Activated naive CD4-positive, alpha-beta T cell treated with Interleukin-2 at 50 U/mL for 16 hours (primary cell): ENCODE data around the gene PCMT1.
"Not testable (repeated sequence)": the region's sequence is repeated elsewhere in the genome, so short reads cannot be mapped to it uniquely, and the experiment has no call there.

ENCODE experiments used
- DNase-seq: peaks from one replicate; pipeline ENCODE4 v3.0.0-alpha.2; 2020

The PCMT1 gene

DNA sequence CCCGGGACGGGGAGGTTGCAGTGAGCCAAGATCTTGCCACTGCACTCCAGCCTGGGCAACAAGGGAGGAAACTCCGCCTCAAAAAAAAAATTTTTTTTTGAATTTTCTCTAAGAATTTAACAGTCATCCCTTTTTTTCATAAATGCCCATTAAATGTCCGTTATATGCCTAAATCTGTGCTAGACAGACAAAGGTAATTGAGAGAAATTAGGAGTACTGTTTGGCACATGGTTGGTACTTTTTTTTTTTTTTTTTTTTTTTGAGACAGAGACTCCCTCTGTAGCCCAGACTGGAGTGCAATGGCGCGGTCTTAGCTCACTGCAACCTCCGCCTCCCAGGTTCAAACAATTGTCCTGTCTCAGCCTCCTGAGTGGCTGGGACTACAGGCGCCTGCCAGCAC, 1.7 kb downstream of the PCMT1 start:
- no peak for DNase-seq

DNA sequence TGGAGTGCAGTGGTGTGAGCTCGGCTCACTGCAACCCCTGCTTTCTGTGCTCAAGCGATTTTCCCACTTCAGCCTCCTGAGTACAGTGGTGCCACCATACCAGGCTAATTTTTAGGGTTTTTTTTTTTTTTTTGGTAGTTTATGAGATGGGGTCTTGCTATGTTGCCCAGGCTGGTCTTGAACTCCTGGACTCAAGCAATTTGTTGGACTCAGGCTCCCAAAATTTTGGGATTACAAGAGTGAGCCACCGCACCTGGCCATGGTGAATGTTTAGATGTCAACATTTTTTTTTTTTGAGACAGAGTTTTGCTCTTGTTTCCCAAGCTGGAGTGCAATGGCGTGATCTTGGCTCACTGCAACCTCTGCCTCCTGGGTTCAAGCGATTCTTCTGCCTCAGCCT, 2.4 kb downstream of the PCMT1 start:
- not testable (repeated sequence) for DNase-seq

DNA sequence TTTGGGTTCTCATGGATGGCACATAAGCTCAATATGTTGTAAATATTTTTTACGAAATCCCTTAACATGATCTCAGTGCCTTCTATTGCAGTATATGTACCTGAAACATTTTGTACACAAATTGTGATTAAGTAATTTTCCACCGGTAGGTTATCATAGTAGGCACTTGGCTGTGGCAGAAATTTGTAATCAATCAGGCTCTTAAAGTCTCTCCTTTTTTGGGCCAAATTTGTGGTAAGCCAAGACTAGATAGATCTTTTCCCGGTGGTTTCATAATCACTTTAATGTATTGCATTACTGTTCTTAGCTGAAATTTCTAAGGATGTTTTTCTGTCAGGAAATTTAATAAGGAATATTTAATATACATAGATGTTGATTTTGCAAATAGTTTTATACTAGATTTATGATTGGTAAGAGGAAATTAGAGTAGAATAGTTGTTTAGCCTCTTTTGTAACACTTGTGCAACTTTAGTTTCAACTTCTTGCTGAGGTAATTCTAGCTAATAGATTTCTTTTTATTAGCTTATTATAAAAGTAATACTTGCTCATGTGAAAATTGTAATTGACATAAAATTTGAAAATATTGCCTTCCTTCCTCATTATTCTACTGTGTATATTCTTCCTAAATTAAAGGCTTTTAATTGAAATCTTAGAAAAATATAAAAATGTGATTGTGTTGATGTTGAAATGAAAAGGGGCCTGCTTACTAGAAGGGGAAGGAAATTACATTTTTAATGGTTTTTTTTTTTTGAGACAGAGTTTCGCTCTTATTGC, 3.2 kb downstream of the PCMT1 start:
- DNase-seq, result no peak

DNA sequence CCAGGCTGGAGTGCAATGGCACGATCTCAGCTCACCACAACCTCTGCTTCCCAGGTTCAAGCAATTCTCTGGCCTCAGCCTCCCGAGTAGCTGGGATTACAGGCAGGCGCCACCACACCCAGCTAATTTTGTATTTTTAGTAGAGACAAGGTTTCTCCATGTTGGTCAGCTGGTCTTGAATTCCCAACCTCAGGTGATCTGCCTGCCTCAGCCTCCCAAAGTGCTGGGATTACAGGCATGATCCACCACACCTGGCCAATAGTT, 3.8 kb downstream of the PCMT1 start:
- not testable (repeated sequence) for DNase-seq

DNA sequence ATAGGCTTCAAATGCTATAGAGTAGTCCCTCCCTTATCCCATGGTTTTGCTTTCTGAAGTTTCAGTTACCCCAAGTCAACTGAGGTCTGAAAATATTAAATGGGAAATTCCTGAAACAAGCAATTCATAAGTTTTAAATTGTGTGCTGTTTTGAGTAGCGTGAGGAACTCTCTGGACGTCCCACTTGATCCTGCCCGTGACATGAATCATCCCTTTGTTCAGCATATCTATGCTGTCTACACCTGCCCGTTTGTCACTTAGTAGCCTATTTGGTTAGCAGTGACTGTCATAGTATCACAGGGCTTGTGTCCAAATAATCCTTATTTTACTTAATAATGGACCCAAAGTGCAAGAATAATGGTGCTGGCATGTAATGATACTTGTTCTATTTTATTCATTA, 5.0 kb downstream of the PCMT1 start:
- DNase-seq, result no peak

DNA sequence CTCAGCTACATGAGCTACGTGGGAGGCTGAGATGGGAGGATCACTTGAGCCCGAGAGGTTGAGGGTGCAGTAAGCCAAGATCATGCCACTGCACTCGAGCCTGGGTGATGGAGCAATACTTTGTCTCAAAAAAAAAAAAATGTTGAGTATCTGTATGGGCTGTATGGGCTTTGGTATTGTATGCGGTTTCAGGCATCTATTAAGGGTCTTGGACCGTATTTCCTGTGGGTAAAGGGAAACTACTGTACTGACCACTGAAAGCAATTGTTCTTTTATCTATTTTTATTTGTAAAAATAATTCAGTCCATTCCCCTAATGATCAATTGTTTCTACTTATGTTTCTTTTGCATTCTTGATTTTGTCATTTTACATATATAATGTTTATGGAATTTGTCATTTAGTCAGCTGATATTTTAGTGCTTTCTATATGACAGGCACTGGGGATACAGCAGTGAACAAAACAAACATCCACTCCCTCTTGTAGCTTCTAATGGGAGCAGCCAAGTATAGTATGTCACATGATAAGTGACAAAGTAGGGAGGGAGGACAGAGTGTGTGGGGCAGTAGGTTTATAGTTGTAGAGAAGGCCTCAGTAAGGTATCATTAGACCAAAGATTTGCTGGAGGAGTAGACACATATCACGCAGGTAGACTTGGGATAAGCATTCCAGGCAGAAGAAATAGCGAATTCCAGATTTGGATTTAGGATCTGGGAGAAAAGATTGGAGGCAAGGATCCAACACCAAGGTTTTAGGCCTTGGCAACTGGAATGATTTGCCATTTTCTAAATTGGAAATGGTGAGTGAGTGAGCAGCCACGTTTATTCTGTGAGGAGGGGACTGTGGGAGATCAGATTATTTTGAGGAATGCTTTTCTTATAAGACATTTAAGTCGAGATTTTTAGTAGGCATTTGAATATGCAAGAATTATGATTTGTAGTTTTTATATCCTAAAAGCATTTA, 6.0 kb downstream of the PCMT1 start:
- no peak for DNase-seq

DNA sequence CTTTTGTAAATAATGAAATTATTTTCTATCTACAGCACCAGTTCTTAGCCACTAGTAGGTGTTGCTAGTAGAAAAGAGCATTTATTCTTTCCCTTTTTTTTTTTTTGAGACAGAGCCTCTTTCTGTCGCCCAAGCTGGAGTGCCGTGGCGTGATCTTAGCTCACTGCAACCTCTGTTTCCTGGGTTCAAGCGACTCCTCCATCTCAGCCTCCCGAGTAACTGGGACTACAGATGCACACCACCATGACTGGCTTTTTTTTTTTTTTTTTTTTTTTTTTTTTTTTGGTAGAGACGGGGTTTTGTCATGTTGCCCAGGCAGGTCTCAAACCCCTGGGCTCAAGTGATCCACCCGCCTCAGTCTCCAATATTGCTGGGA, 6.7 kb downstream of the PCMT1 start:
- DNase-seq, result no peak

DNA sequence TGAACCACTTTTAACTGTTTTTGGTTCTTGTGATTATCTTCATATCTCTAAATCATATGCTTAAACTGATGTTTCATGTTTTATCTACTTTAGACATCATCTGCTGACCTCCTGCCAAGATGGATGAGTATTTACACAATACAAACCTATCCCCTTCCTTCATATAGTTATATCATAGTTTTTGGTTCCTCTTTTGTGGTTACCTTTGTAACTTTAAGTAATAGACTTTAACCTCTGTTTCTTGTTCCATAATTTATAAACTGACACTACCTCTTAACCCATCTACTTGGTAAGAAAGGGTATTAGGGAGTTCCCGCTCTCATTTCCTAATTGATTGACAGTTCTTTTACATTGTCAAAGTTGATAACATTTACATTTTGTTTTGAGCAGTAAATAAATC, 11.9 kb downstream of the PCMT1 start:
- DNase-seq, result no peak

DNA sequence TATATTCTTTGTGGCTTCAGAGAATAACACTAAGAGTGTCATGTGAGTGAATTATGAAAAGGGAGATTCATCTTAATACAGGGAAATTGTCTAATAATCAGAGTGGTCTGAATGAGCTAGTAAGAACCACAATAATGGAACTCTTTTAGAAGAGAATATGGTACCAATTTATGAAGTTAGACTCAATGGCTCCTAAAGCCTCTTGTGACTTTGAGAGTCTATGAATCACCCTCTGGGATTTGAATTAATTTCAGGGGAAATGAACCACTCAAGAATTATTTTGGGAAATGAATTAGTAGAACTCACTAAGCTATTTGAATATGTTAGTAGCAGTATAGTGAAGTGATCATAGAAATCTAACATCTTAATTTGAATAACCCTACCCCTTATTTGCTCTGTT, 14.3 kb downstream of the PCMT1 start:
- DNase-seq, result no peak

DNA sequence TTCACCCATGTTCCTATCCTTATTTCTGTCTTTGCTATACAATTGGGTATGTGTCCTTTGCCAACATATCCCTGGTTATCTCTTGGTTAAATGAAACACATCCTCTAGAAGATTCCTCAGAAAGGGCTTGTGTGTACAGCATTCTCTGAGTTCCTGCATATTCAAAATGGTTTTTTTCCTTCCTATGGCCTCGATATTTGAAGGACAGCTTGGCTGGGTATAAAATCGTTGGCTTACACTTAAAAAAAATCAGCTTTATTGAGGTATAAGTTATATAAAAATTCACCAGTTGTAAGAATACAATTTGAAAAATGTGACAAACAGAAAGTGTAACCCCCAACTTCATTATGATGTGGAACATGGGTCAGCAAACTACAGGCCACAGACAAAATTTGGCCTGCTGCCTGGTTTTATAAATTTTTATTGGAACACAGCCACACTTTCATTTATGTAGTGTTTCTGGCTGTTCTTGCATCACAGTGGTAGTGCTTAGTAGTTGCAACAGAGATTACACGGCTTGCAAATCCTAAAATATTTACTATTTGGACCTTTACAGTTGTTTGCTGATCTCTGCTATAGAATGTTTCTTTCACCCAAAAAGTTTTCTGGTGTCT, 16.7 kb downstream of the PCMT1 start:
- no peak for DNase-seq

DNA sequence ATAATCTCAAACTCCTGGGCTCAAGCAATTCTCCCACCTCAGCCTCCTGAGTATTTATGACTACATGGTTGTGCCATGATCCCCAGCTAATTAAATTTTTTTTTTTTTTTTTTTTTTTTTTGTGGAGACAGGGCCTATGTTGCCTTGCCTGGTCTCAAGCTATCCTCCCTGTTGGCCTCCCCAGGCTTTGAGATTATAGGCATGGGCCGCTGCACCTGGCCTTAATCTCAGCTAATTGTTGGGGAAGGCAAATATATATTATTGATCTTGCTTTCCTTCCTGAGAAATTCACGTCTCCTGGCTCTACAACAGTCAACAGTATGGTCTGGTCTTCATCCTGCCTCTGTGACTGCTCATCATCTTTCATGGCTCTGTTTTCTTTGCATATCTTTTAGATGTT, 20.1 kb downstream of the PCMT1 start:
- DNase-seq, result no peak

DNA sequence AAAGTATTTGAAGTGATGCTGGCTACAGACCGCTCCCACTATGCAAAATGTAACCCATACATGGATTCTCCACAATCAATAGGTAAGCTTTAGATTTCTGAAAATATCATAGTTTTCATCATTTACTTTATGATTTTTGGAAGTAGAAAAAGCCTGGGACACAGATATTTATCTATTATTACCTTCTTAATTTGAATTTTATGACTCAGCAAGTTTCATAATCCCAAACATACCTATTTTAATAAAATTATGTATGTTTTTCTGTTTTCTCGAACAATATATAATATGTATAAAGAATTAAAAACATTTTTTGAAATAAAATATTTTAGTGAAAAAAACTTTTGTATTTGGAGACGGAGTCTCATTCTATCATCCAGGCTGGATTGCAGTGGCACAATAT, 21.6 kb downstream of the PCMT1 start:
- no peak for DNase-seq

DNA sequence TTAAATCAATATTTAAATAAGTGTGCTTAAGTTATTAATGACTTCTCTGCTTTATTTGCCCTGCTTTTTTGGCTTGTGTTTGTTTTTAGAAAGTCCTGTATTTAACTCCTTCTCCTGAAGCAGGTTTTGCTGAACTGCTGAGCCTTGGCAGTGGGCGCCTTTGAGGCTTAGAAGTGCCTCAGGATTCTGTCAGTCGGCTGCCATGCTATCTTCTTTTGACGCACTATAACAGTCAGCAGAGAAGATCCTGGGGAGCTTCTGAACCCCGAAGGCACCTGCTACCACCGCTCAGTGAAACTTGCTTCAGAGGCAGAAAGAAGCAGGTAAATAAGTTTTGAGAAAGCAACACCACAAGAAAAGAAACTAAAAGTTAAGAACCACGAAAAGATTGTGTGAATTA, 22.4 kb downstream of the PCMT1 start:
- no peak for DNase-seq

DNA sequence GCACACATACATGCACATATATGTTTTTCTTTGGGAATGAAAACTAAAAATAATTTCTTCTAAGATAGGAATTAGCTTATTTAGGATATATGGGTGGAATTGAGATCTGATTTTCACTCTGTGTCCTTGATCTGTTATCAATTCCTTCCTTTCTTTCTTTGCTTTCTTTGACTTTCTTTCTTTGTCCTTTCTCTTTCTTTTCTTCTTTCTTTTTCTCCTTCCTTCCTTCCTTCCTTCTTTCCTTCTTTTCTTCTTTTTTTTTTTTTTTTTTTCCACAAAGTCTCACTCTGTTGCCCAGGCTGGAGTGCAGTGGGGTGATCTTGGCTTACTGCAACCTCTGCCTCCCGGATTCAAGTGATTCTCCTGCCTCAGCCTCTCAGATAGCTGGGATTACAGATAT, 28.1 kb downstream of the PCMT1 start:
- DNase-seq, result no peak

DNA sequence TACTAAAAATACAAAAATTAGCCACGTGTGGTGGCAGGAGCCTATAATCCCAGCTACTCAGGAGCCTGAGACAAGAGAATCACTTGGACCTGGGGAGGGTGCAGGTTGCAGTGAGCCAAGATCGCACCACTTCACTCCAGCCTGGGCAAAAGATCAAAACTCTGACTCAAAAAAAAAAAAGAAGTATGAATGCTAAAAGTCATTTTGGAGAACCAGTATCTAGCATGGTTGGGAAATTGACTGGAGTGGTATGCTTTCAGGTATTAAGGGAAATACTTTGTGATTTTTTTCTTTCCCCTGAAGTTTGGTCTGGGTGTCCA, 30.1 kb downstream of the PCMT1 start:
- DNase-seq, result no peak

DNA sequence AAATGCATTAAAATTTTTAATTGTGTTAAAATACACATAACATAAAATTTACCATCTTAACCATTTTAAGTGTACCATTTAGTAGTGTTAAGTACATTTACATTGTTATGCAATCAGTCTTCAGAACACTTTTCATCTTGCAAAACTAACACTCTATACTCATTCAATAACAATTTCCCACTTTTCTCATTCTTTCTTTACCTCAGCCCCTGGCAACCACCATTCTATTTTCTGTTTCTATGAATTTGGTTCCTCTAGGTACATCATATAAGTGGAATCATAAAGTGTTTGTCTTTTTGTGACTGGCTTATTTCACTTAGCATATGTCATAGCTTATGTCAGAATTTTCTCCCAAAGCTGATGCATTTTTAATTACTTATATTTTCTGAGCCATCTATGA, 32.2 kb downstream of the PCMT1 start:
- no peak for DNase-seq

DNA sequence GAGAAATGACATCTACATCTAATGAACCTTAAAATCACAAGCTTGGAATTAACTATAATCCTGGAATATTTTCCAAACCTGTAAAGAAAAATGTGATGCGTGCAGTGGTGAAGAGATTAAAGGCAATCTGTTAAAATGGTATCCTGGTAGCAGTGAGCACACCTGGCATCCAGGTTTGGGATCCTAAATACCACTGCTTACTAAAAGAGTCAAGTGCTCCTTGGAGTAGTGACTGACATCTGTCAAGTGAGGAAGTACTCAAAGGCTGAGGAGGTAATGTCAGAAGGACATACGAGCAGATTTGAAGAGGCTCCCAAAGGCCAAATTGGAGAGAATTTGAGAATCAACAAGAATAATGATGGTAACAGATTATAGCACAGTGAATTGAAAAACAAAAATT, 32.8 kb downstream of the PCMT1 start:
- no peak for DNase-seq

DNA sequence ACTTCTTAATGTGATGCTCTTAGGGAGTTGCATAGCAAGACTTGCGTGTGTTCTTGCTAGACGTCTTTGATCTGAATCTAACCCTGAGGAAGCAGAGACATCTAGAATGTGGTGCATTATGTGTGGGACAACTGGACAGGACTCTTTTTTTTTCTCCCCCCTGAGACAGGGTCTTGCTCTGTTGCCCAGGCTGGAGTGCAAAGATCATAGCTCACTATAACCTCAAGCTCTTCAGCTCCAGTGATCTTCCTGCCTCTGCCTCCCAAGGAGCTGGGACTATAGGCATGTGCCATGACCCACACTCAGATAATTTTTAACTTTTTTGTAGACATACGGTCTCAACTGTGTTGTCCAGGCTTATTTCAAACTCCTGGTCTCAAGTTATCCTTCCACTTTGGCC, 34.0 kb downstream of the PCMT1 start:
- DNase-seq, result no peak

DNA sequence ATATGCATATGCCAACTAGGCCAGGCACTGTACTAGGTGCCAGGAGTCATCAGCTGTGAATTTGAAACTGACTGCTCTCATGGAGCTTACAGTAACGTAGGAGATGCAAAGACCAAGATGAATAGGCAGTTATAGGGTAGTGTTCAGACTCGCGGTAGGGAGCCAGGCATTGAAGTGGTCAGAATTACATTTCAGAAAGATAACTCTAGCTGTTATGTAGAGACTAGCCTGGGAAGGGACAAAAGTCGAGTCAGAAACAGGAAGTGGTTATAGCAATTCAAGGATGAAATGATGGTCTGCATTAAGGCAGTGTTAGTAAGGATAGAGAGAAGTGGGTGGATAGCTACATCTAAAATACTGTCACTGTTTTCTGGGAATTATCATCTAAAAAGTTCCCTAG, 56.6 kb downstream of the PCMT1 start:
- DNase-seq, result no peak

DNA sequence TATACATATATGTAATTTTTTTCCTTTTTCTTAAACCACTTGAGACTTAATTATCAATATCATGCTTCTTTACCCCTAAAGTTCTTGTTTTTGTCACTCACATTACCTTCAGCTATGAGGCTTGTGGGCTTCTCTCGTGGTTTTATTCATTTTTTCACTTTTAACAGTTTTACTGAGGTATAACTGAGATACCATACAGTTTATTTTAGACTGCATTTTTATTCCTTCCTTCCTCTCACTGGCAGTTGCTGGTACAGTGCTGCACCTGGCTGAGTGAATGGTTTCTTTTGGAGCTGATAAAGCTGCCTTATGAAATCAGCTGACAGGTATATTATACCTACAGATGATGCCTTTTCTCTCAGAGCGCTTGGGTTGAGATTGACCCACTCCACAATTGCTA, 60.3 kb downstream of the PCMT1 start:
- DNase-seq, result no peak

DNA sequence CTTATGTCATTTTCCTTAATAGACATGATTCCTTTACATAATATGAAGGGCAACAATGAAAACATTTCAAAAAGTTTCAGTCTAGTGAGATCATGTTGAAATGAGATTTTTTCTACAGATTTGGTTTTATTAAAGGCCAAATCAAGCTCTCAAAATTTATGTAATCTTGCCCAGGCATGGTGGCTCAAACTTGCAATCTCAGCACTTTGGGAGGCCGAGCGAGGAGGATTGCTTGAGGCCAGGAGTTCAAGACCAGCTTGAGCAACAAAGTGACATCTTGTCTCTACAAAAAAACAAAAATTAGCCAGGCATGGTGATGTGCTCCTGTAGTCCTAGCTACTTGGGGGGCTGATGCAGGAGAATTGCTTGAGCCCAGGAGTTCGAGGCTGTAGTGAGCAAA, 63.8 kb downstream of the PCMT1 start:
- DNase-seq, result no peak

DNA sequence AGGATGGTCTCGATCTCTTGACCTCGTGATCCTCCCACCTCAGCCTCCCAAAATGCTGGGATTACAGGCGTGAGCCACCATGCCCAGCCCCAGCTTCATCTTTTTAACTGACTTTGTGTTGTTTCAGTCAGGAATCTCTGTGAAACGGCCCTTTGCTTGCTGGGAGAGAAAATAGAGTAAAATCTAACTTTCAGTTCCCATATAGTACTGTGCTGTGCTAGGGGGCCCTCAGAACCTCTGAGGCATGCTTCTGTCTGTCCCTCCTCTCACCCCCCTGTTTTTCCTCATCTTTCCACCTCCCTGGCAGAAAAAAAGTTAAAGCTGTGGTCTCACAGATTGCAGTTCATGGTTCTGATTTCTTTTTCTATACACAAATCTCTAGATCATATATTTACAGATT, 66.2 kb downstream of the PCMT1 start:
- DNase-seq, result no peak

DNA sequence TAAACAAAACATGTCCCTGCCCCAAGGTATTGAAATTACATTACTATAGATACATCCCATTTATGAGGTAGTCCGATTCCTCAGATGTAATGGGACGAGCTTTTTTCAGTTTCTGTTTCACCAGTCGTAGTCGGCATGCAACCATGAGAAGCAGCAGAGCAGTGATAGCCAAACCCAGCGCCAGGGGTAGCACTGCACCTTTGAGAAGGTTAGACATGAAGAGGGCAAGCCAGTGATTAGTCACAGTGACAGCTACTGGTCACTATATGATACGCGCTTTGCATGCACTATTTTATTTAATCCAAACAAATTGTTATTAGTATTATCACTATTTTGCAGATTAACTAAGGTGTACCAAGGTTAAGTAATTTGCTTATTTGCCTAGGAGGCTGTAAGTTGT, 71.0 kb downstream of the PCMT1 start:
- DNase-seq, result no peak

DNA sequence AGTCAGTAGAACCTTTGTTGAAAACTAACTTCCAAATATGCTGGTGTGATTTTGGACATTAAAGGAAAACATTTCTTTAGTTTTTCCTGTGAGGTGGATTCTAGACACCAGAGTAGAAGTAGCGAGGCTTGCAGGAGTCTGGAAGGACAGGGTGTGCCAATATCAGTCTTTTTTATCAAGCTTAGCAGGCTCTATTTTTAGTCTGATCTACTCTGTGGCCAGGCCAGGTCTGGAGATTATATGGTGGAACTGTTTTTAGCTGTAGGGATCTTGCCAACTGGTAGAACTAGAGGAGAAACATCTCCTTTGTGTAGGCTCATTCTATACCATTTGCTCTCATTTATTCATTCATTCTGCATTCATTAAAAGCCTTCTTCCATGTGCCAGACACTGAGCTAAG, 72.0 kb downstream of the PCMT1 start:
- no peak for DNase-seq
